Endometrial microvascular endothelial cells (primary cell): ENCODE data around the gene AP3D1. TPM values are rescaled to one million over a fixed set of nuclear protein-coding genes. Genes with fewer than 3 reads are reported as not detected.

Experiments
- in situ Hi-C: cut with HindIII; loops from 2 replicates; pipeline ENCODE4 v1.10.0; 2017; ENCODE audit warnings: low sequenced_read_pairs, low pct_unique_long_range_greater_than_20kb; ENCODE audit errors: inconsistent ontology term
- total RNA-seq: library from RNA; depleted of rRNA; stranded (reverse); fragments of >200 nt; gene quantifications from one replicate; pipeline ENCODE4 v1.2.3, GENCODE V29; 2015; ENCODE audit errors: inconsistent ontology term

AP3D1 gene
- total RNA-seq, 1 donor from 2014 or later: 103 TPM

GRCh38 chr19:2164020-2164998, 12.9 kb upstream of the AP3D1 start:
- in situ Hi-C loops: no loop called here

DNA sequence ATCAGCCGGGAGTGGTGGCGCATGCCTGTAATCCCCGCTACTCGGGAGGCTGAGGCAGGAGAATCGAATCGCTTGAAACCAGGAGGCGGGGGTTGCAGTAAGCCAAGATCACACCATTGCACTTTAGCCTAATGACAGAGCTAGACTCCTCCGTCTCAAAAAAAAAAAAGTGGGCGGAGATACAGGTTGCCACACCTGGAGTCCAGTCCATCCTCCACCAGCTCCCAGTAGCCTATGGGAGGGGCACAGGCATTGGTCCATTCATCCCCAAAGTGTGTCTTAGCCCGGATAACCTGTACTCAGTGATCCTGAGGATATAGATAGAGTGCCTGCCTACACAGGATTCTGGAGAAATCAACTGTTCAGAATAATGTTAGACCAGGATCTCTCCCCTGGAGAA, 9.0 kb upstream of the AP3D1 start:
- in situ Hi-C loops: no loop called here

DNA sequence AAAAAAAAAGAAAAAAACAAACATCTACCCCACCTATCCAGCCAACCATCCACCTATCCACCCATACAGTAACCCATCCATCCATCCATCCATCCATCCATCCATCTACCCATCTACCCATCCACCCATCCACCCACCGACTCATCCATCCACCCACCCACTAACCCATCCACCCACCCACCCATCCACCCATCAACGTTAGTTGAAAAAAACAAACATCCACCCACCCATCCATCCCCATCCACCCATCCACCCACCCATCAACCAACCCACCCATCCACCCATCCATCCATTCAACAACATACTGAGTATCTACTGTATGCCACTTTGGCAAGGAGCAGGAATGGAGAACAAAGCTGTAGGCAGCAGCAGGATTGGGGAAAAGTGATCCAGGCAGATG, 6.1 kb upstream of the AP3D1 start:
- in situ Hi-C loops: no loop called here

DNA sequence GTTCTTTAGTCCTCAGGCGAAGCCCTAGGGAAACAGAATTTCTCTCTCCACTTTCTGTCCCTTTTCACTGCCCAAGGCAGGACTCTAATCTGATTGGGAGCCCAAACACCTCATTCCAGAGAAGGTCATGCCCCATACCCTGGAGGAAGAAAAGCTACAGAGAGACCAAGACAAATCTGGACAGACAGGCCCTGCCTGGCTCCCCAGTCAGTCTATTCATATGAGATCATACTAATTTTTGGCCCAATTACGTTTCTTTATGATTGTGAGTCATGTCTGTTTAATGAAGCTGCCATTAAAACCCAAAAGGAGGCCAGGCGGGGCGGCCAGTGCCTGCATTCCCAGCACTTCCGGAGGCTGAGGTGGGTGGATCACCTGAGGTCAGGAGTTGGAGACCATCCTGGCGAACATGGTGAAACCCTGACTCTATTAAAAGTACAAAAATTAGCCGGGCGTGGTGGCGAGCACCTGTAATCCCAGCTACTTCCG, 3.3 kb upstream of the AP3D1 start:
- in situ Hi-C loops: no loop called here

GRCh38 chr19:2150794-2151338, 500 bp downstream of the AP3D1 start:
- in situ Hi-C loops: no loop called here

DNA sequence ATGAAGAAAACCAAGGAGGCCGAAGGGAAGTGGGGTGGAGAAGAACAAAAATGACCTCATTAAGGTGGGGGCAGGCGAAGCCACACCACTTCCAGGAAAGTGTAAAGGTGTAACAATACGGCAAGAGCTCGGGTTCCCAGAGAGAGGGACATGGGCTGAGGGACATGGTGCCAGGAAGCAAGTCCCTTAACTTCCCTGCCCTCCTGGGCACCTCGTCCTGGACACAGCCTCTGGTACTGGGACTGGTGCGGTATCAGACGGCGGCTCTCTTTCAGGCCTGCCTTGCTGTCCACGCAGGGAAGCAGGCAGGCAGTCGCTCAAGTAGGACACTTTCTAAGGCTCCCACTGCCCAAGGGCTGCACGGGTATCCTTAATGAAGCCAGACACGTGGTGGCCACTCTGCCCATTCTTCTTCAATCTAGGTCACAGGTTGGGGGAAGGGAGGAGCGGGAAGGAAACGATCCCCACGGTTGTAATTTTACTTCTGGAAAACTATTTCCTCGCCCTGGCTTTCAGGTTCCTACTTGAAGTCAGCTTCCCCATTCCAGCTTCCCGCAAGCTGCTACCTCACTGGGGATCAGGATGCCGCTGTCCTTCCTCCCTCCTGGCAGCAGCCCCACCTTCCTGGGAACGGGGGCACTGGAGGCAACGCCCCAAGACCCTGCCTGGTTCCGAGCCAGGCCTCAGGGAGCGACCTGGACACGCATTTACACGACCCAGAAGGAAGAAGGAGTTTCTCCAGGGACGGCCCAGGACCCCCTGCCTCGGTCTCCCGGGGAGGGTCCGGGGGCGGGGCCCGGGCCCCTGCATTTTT, 1.2 kb downstream of the AP3D1 start:
- in situ Hi-C loops: no loop called here

- in situ Hi-C loops: no loop called here
Measured at GRCh38 chr19:2148482-2149135, 2.8 kb downstream of the AP3D1 start.

DNA sequence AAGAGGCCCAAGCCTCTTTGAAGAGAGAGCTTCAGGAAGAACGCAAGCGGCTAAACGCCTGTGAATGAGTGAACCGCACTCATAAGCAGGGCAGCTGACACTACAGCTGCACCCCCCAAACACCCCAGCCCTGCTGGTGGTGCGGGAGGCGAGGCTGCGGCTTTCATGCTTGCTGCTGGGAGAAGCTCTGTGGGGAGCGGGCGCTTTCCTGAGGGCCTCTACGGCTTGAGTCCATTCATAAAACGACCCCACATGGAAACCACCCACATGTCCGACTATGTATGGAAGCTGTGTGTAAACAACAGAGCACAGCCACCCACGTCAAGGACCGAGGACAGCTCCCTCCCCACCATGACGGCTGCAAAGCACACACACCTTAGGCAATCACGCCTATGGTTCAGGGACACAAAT, 5.5 kb downstream of the AP3D1 start:
- in situ Hi-C loops: no loop called here

DNA sequence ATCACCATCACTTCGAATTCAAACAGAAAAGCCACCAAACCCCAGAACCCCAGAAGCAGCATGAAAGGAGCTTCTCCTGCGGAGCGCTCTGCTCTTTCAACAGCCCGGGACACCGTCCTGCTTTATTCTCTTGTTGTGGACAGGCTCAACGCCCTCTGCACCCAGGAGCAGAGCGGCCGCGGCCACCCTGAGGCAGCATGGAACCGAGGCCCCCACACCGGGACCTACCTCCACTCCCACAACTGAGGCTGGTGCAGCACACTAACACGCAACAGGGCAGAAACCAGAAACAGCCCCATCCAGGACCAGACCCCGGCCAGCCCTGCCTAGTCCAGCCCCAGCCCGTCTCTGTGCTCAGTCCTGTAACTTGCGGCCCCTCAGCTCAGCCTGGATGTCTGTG, 7.2 kb downstream of the AP3D1 start:
- in situ Hi-C loops: no loop called here

DNA sequence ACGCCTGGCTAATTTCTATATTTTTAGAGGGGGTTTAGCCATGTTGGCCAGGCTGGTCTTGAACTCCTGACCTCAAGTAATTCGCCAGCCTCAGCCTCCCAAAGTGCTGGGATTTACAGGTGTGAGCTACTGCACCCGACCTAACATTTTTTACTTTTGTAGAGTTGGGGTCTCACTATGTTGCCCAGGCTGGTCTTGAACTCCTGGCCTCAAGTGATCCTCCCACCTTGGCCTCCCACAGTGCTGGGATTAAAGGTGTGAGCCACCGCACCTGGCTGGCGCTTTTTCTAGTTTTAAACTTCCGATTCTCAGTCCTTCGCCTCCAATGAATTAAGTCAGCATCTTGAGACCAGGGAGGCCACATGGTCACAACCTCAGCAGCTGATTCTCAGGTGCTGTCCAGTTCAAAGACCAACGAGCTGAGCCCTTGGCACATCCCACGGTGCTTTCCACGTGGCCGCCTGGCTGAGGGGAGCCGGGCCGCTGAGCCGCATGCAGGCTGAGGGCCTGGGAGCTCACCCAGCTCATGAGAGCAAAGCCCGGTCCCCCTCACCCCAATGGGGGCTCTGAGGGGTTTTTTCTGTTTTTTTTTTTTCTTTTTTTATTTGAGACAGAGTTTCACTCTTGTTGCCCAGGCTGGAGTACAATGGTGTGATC, 9.1 kb downstream of the AP3D1 start:
- in situ Hi-C loops: no loop called here

DNA sequence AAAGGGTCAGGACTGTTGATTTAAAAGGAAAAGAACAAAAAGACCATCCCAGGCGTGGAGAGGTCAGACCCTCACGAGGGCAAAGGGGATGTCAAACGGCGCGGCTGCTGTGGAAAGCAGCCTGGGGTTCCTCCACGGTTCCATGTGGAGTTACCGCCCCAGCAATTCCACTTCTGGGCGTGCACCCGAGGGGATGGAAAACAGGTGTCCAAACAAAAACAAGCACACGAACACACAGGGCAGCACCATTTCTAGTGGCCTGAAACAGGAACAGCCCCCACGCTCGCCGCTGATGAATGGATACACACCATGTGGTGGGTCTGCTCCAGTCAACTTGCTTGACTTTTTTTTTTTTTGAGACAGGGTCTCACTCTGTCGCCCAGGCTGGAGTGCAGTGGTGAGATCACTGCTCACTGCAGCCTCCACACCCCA, 11.2 kb downstream of the AP3D1 start:
- in situ Hi-C loops: no loop called here

DNA sequence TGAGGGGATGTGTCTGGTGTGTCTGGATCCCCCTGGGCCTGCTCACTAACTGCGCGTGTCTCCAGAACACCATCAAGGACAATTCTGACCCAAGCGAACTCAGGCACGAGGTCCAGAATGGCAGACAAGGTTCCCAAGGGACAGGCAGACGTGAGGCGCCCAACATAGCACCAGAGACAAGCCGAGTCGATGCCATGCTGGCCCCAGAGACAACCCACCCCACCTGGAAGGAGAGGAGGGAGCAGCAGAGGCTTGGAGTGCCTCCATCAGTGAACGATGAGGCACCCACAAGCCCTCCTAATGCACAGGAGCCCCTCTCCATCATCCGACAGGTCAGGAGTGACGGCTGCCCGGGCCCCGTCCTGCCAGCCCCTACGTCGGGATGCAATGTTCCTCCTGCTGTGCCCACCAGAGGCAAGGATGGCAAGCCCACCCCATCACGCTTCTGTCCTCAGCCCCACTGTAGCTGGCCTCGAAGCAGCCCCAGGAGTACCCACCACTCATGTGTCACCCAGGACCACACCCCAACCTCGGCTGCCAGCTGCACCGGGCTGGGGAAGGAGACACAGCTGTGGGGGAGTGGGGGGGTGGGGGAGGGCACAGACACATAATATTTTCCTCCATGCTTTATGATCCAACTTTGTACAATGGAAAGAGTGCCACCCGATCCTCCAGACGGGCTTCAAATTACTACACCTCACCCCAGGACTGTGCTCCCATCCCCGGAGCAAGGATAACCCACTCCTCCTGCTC, 11.8 kb downstream of the AP3D1 start:
- in situ Hi-C loops: no loop called here

GRCh38 chr19:2138061-2138728, 13.2 kb downstream of the AP3D1 start:
- in situ Hi-C loops: no loop called here

DNA sequence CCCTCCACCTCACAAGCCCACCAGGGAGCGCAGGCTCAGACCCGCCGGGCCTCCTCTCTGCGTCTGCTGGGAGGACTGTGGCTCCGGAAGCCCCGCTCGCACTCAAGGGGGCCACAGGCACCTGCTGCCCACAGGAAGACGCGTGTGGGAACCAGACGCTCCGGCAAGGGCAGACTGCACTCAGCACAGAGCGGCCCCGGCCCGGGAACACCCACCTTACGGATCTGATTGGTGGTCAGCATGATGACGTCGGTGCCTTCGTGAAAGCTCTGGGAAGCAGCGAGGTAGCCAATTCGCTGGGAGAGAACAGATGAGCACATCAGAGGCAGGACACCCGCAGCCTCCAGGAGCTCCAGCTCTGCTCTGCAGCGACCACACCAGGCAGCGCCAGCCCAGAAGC, 14.6 kb downstream of the AP3D1 start:
- in situ Hi-C loops: no loop called here

- in situ Hi-C loops: no loop called here
Measured at GRCh38 chr19:2135474-2136402, 15.6 kb downstream of the AP3D1 start.

- in situ Hi-C loops: no loop called here
Measured at GRCh38 chr19:2132731-2133490, 18.5 kb downstream of the AP3D1 start.
